SK-N-SH treated with all-trans-retinoic acid at 6 μM for 48 hours (cell line): Measurements from ENCODE around the gene ANKRD44.

Source experiments
- ATAC-seq: fragments of 200-7000 bp; cut with Tn5 transposase; 3 replicates; pipeline ENCODE4 v1.9.1; 2020; ENCODE audit warnings: mild to moderate bottlenecking, moderate library complexity
- BACH2 ChIP-seq: fragments of 250-450 bp; sonication (Bioruptor Pico); IDR thresholded peaks from 2 replicates; pipeline ENCODE4 v1.9.0; 2021; ENCODE audit warnings: mild to moderate bottlenecking, borderline replicate concordance
- CREB5 ChIP-seq: fragments of 250-450 bp; sonication (Bioruptor Pico); IDR thresholded peaks from 2 replicates; pipeline ENCODE4 v1.5.1; 2020; ENCODE audit warnings: low read depth, mild to moderate bottlenecking, moderate library complexity
- CSDC2 ChIP-seq: fragments of 250-450 bp; sonication (Bioruptor Pico); IDR thresholded peaks from 2 replicates; pipeline ENCODE4 v1.5.0; 2020; ENCODE audit warnings: mild to moderate bottlenecking, moderate library complexity
- CSRNP3 ChIP-seq: fragments of 250-450 bp; sonication (Bioruptor Pico); IDR thresholded peaks from 2 replicates; pipeline ENCODE4 v1.5.1; 2021; ENCODE audit warnings: mild to moderate bottlenecking, moderate library complexity
- ESRRG ChIP-seq: fragments of 250-450 bp; sonication (Bioruptor Pico); IDR thresholded peaks from 2 replicates; pipeline ENCODE4 v1.6.1; 2021; ENCODE audit warnings: mild to moderate bottlenecking
- GLIS3 ChIP-seq: fragments of 250-450 bp; sonication (Bioruptor Pico); IDR thresholded peaks from 2 replicates; pipeline ENCODE4 v1.5.0; 2020; ENCODE audit warnings: mild to moderate bottlenecking, moderate library complexity
- ISL1 ChIP-seq: fragments of 250-450 bp; sonication (Bioruptor Pico); IDR thresholded peaks from 2 replicates; pipeline ENCODE4 v2.1.2; 2022; ENCODE audit warnings: mild to moderate bottlenecking, moderate library complexity
- OSR1 ChIP-seq: fragments of 250-450 bp; sonication (Bioruptor Pico); IDR thresholded peaks from 2 replicates; pipeline ENCODE4 v1.8.0; 2022; ENCODE audit warnings: moderate library complexity, mild to moderate bottlenecking, inconsistent platforms
- PATZ1 ChIP-seq: fragments of 250-450 bp; sonication (Bioruptor Pico); IDR thresholded peaks from 2 replicates; pipeline ENCODE4 v1.8.0; 2020; ENCODE audit warnings: mild to moderate bottlenecking, moderate library complexity, borderline replicate concordance
- POU6F1 ChIP-seq: fragments of 250-450 bp; sonication (Bioruptor Pico); IDR thresholded peaks from 2 replicates; pipeline ENCODE4 v1.8.0; 2021; ENCODE audit warnings: low read depth, mild to moderate bottlenecking, moderate library complexity, borderline replicate concordance
- PPARA ChIP-seq: fragments of 250-450 bp; sonication (Bioruptor Pico); IDR thresholded peaks from 2 replicates; pipeline ENCODE4 v1.5.0; 2020; ENCODE audit warnings: mild to moderate bottlenecking, borderline replicate concordance
- RARB ChIP-seq: fragments of 250-450 bp; sonication (Bioruptor Pico); IDR thresholded peaks from 2 replicates; pipeline ENCODE4 v1.8.0; 2021; ENCODE audit warnings: mild to moderate bottlenecking, moderate library complexity
- SNAI2 ChIP-seq: fragments of 250-450 bp; sonication (Bioruptor Pico); IDR thresholded peaks from 2 replicates; pipeline ENCODE4 v1.5.0; 2020; ENCODE audit warnings: mild to moderate bottlenecking, moderate library complexity
- TCF4 ChIP-seq: fragments of 250-450 bp; sonication (Bioruptor Pico); IDR thresholded peaks from 2 replicates; pipeline ENCODE4 v1.8.0; 2021; ENCODE audit warnings: mild to moderate bottlenecking, moderate library complexity, borderline replicate concordance
- TOX ChIP-seq: fragments of 250-450 bp; sonication (Bioruptor Pico); IDR thresholded peaks from 2 replicates; pipeline ENCODE4 v1.8.0; 2021; ENCODE audit warnings: mild to moderate bottlenecking, moderate library complexity, borderline replicate concordance
- TSHZ2 ChIP-seq: fragments of 250-450 bp; sonication (Bioruptor Pico); IDR thresholded peaks from 2 replicates; pipeline ENCODE4 v1.5.0; 2020; ENCODE audit warnings: mild to moderate bottlenecking, moderate library complexity
- ZC3H10 ChIP-seq: fragments of 250-450 bp; sonication (Bioruptor Pico); IDR thresholded peaks from 2 replicates; pipeline ENCODE4 v1.5.1; 2021; ENCODE audit warnings: mild to moderate bottlenecking, moderate library complexity
- ZFP3 ChIP-seq: fragments of 250-450 bp; sonication (Bioruptor Pico); IDR thresholded peaks from 2 replicates; pipeline ENCODE4 v1.5.0; 2020; ENCODE audit warnings: mild to moderate bottlenecking, moderate library complexity
- ZFP30 ChIP-seq: fragments of 450-650 bp; formaldehyde crosslinking; IDR thresholded peaks from 2 replicates; pipeline ENCODE4 v1.5.0; 2022; ENCODE audit warnings: mild to moderate bottlenecking, moderate library complexity
- ZNF565 ChIP-seq: fragments of 450-650 bp; formaldehyde crosslinking; conservative IDR thresholded peaks from 2 replicates; pipeline ENCODE4 v1.5.0; 2020; ENCODE audit warnings: low read depth, mild to moderate bottlenecking, moderate library complexity
- ZNF8 ChIP-seq: fragments of 450-650 bp; formaldehyde crosslinking; IDR thresholded peaks from 2 replicates; pipeline ENCODE4 v1.5.0; 2020; ENCODE audit warnings: mild to moderate bottlenecking, moderate library complexity

Gene ANKRD44

GRCh38 chr2:197197895-197198311 lies 112.7 kb downstream of the ANKRD44 start:
- TF ChIP-seq PATZ1 (CRISPR knock-in tag) (no peak), SNAI2 (no peak), ZFP30 (CRISPR knock-in tag) (no peak), ESRRG (CRISPR knock-in tag) (no peak), ZFP3 (CRISPR knock-in tag) (no peak), BACH2 (CRISPR knock-in tag) (no peak), TCF4 (CRISPR knock-in tag) (no peak), CSDC2 (CRISPR knock-in tag) (no peak), ZNF565 (CRISPR knock-in tag) (no peak), PPARA (CRISPR knock-in tag) (no peak), CSRNP3 (CRISPR knock-in tag) (no peak), ZC3H10 (CRISPR knock-in tag) (no peak), ZNF8 (no peak), CREB5 (CRISPR knock-in tag) (no peak), OSR1 (CRISPR knock-in tag) (no peak), POU6F1 (CRISPR knock-in tag) (no peak), TOX (CRISPR knock-in tag) (no peak), RARB (no peak), GLIS3 (CRISPR knock-in tag) (no peak), TSHZ2 (no peak)
- ATAC-seq = no peak

- ATAC-seq = no peak
- TF ChIP-seq CSDC2 (CRISPR knock-in tag) (no peak), OSR1 (CRISPR knock-in tag) (no peak), ISL1 (CRISPR knock-in tag) (no peak), RARB (no peak), ZC3H10 (CRISPR knock-in tag) (no peak), PATZ1 (CRISPR knock-in tag) (no peak)
Measured at GRCh38 chr2:197196541-197197180, 113.9 kb downstream of the ANKRD44 start.
